GM10266 (cell line): ENCODE results near the gene CYS1.

ENCODE experiments used
- DNase-seq: peaks from one replicate; pipeline ENCODE4 v3.0.0; 2012; ENCODE audit errors: extremely low spot score
- TF ChIP-seq, protein P1 (sequence below): IDR thresholded peaks from 2 replicates; pipeline ENCODE4 v1.5.1; 2012; ENCODE audit warnings: mild to moderate bottlenecking, low read depth; ENCODE audit not compliant: control insufficient read depth, insufficient read depth; ENCODE audit errors: missing control alignments

The CYS1 gene

GRCh38 chr2:10071176-10071575 is 9.0 kb downstream of the CYS1 start:
- no peak for DNase-seq
- TF ChIP-seq, protein P1, sequence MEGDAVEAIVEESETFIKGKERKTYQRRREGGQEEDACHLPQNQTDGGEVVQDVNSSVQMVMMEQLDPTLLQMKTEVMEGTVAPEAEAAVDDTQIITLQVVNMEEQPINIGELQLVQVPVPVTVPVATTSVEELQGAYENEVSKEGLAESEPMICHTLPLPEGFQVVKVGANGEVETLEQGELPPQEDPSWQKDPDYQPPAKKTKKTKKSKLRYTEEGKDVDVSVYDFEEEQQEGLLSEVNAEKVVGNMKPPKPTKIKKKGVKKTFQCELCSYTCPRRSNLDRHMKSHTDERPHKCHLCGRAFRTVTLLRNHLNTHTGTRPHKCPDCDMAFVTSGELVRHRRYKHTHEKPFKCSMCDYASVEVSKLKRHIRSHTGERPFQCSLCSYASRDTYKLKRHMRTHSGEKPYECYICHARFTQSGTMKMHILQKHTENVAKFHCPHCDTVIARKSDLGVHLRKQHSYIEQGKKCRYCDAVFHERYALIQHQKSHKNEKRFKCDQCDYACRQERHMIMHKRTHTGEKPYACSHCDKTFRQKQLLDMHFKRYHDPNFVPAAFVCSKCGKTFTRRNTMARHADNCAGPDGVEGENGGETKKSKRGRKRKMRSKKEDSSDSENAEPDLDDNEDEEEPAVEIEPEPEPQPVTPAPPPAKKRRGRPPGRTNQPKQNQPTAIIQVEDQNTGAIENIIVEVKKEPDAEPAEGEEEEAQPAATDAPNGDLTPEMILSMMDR, result no peak

DNA sequence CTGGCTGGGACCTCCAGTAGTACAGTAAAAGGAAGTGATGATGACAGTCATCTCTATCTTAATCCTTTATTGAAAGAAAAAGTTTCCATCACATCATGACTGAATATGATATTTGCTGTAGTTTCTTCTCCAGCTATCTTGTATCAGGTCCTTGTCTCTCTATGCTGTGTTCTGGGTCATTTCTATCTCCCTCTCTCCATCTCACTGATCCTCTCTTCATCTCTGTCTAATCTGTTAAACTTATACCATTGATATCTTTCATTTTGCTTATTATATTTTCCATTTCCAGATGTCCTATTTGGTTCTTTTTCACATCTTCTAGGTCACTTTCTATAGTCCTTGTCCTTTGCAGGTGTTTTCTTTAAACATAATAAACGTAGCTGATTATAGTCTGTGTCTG is 12.3 kb downstream of the CYS1 start:
- no peak for DNase-seq
- TF ChIP-seq, protein P1, result no peak

GRCh38 chr2:10067330-10067729 is 12.9 kb downstream of the CYS1 start:
- no peak for DNase-seq
- TF ChIP-seq, protein P1, result no peak

DNA sequence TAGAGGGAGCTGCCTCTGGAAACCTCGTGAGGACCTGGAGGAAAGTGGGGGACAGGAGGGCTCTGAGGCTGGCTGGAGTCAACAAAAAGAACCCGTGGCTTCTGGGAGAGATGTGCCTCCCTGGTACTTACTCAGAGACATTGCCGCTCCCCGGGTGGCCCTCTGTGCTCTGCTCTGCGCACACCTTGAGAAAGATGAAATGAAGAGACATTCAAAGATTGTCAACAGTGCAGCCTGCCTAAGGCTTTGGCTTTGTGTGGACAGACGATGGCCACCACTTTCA is 14.5 kb downstream of the CYS1 start:
- DNase-seq, result no peak
- TF ChIP-seq, protein P1, result no peak

DNA sequence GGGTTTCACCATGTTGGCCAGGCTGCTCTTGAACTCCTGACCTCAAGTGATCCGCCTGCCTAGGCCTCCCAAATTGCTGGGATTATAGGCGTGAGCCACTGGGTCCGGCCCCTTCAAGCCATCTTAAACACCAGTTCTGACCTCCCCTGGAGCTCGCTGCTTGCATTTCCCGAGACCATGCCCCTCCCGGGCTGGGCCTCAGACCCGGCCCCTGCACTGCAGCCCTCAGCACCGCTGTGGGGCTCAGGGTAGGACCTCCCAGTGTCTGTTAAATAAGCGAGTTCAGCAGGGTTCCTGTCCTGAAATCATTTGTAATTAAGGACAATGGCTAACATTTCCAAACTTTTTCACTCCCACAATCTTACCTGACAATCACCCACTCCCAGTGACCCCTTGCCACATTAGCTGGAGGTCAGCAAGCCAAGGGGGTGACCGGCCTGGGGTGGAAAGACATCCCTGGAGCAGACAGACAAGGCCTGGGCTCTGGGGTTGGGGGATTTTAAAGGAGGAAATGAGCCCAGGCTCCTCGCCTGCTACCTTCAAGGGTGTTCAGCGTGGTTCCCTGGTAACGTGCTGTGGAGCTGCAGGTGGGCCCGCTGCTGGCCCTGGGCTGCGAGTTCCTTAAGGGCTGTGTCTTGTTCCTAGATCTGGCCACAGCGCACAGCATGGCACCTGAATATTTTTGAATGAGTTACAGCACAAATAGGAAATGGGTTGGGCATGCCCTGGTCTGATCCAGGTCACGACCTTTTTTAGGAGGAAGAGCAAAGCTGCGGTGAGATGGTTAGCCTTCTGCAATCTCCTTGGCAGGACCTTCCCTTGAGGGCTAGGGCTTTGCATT is 15.1 kb downstream of the CYS1 start:
- TF ChIP-seq, protein P1, result no peak
- no peak for DNase-seq

DNA sequence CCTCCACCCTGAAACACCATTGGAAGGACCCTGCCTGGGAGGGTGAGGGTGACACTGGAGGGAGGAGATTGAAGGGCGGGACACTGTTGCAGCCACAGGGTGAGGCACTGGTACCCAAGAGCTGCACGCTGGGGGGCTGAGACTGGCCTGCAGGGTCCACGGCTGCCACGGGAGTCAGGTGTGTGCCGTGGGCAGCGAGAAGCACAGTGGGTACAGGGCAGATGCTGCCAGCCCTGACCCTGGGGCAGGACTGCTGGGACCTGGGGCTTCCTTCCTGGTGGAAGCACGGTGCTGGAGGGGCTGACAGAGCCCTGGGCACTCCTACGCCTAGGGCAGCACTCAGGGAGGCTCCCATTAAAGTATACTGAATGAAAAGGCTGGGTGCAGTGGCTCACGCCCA is 16.6 kb downstream of the CYS1 start:
- TF ChIP-seq, protein P1, result no peak
- no peak for DNase-seq

DNA sequence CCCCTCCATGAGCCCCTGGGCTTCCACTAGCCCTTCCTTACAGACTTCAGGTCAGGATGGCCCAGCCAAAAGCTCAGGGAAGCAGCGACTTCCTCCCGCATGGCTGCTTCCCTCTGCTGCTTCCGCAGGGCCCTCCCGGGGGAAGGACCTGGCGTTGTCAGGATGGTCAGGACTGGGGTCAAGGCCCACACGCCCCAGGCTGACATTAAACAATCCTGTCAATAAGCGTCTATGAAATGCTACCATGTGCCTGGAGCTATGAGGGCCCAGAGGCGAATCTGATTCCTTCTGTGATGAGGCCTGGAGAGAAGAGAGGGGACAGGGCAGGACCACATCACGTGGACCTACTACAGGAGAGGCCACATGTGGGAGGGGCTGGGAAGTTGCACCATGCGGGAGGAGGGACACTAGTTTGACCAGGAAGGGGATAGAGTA is 17.3 kb downstream of the CYS1 start:
- TF ChIP-seq, protein P1, result no peak
- DNase-seq, result no peak
